HAP-1 (cell line): ENCODE results near the gene RBM20.

ENCODE experiments used
- DNase-seq, 2 experiments: peaks; one replicate each; pipeline ENCODE4 v3.0.0-alpha.2; 2016 to 2020; ENCODE audit warnings: low spot score in 2 of 2
- H3K27me3 ChIP-seq: fragments of 250-450 bp; sonication (Bioruptor Pico); 2 replicates; pipeline ENCODE4 v1.5.1; 2020; ENCODE audit warnings: low read depth, mild to moderate bottlenecking, moderate library complexity
- H3K36me3 ChIP-seq: fragments of 250-450 bp; sonication (Bioruptor Pico); replicated peaks from 2 replicates; pipeline ENCODE4 v1.5.1; 2020; ENCODE audit warnings: mild to moderate bottlenecking
- H3K4me1 ChIP-seq: fragments of 250-450 bp; sonication (Bioruptor Pico); 2 replicates; pipeline ENCODE4 v1.5.1; 2020; ENCODE audit warnings: mild to moderate bottlenecking
- H3K4me3 ChIP-seq: fragments of 250-450 bp; sonication (Bioruptor Pico); 2 replicates; pipeline ENCODE4 v1.5.1; 2020; ENCODE audit warnings: mild to moderate bottlenecking, moderate library complexity
- H3K9me3 ChIP-seq: fragments of 250-450 bp; sonication (Bioruptor Pico); 2 replicates; pipeline ENCODE4 v1.5.1; 2020; ENCODE audit warnings: mild to moderate bottlenecking, moderate library complexity
- in situ Hi-C: fragments of 300-500 bp; cut with MboI; formaldehyde crosslinking; loops from 3 replicates; pipeline ENCODE4 v1.14.3; 2020; ENCODE audit warnings: low sequenced_read_pairs, inconsistent platforms, mixed read lengths

Gene RBM20

DNA sequence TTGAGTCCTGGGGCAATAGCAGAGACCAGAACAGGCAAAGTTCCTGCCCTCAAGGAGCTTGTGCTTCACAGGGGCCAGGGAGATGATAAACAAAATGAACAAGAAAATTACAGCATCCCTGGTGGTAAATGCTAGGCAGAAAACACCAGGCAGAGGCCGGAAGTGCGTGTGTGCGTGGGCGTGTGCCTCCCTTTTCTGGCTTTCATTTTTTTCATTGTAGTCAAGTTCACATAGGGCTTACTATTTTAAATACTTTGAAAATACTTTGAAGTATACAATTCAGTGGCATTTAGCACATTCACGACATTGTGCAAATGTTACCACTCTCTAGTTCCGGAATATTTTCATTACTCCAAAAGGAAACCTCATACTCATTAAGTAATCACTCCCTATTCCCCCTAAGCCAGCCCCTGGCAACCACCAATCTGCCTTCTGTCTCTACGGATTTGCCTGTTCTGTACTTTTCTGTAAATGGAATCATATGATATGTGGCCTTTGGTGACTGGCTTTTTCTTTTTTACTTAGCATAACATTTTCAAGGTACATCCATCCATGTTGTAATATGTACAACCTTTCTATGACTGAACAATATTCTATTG is 139.5 kb downstream of the RBM20 start:
- Histone ChIP-seq H3K4me3 (no peak overlapping the region), H3K9me3 (no peaks in the 10 kb centered on the region), H3K27me3 (no peaks in the 10 kb centered on the region), H3K4me1 (no peaks in the 10 kb centered on the region), H3K36me3 (no peaks in the 10 kb centered on the region)
- in situ Hi-C loops, result no loop called here
- DNase-seq, result no peak

DNA sequence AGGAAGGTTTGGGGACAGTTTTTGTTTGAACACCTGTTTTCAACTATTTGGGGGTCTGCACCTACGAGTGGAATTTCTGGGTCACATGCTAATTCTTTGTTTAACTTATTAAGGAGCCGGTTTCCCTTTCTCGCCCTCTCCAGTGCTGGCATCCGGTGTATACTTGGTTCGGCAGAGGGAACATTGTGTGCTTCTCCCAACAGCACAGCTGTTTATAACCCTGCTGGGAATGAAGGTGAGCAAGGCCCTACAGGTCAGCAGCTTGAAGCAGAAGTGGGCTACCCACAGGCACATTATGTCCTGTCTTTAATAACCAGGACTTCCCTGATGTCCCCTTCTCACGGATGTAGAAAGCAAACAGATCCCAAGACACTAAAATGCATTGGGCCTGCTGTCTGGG is 140.1 kb downstream of the RBM20 start:
- no peak for DNase-seq
- no peaks in the 10 kb centered on the region for H3K9me3 ChIP-seq
- H3K27me3 ChIP-seq, result no peaks in the 10 kb centered on the region
- H3K4me1 ChIP-seq, result no peaks in the 10 kb centered on the region
- H3K36me3 ChIP-seq, result no peaks in the 10 kb centered on the region
- no peak overlapping the region for H3K4me3 ChIP-seq
- in situ Hi-C loops, result no loop called here

DNA sequence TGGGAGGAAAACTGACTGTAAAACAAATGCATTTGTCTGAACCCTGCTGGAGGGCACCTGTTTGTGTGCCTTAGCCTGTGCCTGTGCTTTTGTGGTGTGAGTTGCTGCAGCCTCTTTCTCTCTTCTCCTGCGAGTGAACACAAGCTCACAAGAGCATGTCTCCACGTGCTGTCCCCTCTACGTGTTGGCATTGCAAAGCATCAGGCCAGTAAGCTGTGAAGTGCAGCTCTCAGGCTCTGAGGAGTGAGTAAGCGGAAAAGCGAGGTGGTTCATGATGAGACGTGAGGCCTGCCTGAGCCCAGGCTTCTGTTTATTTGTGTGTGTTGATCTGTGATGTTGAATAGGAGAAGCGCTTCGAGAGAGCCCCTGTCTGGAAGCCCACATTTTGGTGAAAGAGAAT is 142.0 kb downstream of the RBM20 start:
- Histone ChIP-seq H3K4me1 (no peaks in the 10 kb centered on the region), H3K27me3 (no peaks in the 10 kb centered on the region), H3K36me3 (no peaks in the 10 kb centered on the region), H3K9me3 (no peaks in the 10 kb centered on the region), H3K4me3 (no peak overlapping the region)
- in situ Hi-C loops, result no loop called here
- no peak for DNase-seq

- DNase-seq, result no peak
- no peaks in the 10 kb centered on the region for H3K36me3 ChIP-seq
- in situ Hi-C loops, result no loop called here
- H3K9me3 ChIP-seq, result no peaks in the 10 kb centered on the region
- H3K4me3 ChIP-seq, result no peak overlapping the region
- no peaks in the 10 kb centered on the region for H3K4me1 ChIP-seq
- no peaks in the 10 kb centered on the region for H3K27me3 ChIP-seq
These were observed 144.7 kb downstream of the RBM20 start for GRCh38 chr10:110788620-110789385.

DNA sequence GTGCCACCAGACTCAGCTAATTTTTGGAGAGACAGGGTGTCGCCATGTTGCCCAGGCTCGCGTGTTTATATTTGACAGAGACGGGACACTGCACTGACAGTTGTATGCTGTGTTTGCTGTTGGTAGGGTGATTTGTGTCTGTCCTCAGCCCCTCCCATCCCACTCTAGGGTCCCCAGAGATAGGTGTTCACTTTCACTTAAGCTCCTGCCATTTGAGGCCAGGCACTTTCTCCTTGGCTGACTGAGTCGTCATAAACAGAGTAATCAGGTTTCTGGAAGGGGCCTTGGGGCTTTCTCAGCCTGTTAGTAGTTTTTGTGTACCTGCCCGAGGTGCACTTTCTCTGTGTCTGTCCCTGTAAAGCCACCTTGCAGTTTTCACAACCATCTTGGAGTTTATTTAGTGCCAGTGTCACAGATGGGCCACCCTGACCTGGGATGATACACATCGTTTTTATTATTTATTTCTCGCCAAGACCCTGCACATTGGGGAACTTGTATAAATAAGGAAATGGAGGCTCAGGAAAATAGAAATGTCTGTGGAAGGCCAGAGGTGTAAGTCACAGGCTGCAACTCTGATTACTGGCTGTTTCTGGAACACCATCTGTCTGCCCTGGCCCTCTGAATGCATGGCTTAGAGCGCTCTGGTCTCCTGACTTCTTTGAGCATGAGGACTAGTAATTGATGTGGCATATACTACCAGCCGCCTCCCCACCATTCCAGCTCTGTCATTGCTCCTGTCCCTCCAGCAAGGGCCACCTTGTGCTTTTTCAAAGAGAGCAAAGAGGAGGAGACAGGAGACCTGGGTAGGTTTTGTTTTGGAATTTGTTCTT is 145.7 kb downstream of the RBM20 start:
- H3K36me3 ChIP-seq, result no peaks in the 10 kb centered on the region
- H3K4me1 ChIP-seq, result no peaks in the 10 kb centered on the region
- in situ Hi-C loops, result no loop called here
- H3K9me3 ChIP-seq, result no peaks in the 10 kb centered on the region
- DNase-seq, result no peak
- H3K27me3 ChIP-seq, result no peaks in the 10 kb centered on the region
- H3K4me3 ChIP-seq, result no peak overlapping the region

- in situ Hi-C loops, result no loop called here
- Histone ChIP-seq H3K27me3 (no peaks in the 10 kb centered on the region), H3K4me3 (no peak overlapping the region), H3K9me3 (no peaks in the 10 kb centered on the region), H3K36me3 (no peaks in the 10 kb centered on the region), H3K4me1 (no peaks in the 10 kb centered on the region)
- DNase-seq, result no peak
These were observed 146.9 kb downstream of the RBM20 start for GRCh38 chr10:110790913-110791506.

DNA sequence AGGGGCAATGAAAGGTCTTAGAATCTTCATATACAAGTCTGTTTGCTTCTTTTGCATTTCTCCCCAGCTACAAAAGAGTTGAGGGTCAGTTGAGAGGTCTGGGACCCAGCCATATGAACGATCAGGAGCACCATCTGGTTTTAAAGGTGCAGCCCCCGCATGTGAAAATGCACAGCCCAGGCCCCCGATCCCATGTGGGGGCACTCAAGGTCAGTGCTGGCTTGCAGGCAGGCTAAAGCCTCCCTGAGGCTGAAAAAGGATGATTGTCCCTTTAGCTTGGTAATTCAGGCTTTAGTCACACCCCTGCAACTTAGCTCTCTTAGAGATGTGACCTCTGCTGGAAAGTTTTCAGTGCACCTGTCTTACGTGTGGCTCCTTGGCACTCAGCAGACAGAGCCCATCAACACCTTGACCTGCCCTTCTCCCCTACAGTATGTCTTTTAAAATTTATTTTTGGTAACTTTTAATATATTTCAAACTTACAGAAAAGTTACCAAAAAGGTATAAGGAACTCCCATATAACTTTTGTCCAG is 147.5 kb downstream of the RBM20 start:
- Histone ChIP-seq H3K9me3 (no peaks in the 10 kb centered on the region), H3K4me1 (no peaks in the 10 kb centered on the region), H3K36me3 (no peaks in the 10 kb centered on the region), H3K4me3 (no peak overlapping the region), H3K27me3 (no peaks in the 10 kb centered on the region)
- DNase-seq, result no peak
- in situ Hi-C loops, result no loop called here

- no peaks in the 10 kb centered on the region for H3K4me1 ChIP-seq
- DNase-seq, result no peak
- H3K9me3 ChIP-seq, result no peaks in the 10 kb centered on the region
- H3K4me3 ChIP-seq, result no peak overlapping the region
- H3K36me3 ChIP-seq, result no peaks in the 10 kb centered on the region
- in situ Hi-C loops, result no loop called here
- H3K27me3 ChIP-seq, result peaks cover 3% of the 10 kb centered on the region; the same call in 1 of the 2 replicates
These were observed 148.5 kb downstream of the RBM20 start for GRCh38 chr10:110792476-110793125.

GRCh38 chr10:110793128-110793812 is 149.1 kb downstream of the RBM20 start:
- Histone ChIP-seq H3K4me1 (no peaks in the 10 kb centered on the region), H3K27me3 (peaks cover 6% of the 10 kb centered on the region; the same call in 1 of the 2 replicates), H3K9me3 (no peaks in the 10 kb centered on the region), H3K36me3 (no peaks in the 10 kb centered on the region), H3K4me3 (no peak overlapping the region)
- DNase-seq, result no peak
- in situ Hi-C loops, result no loop called here

GRCh38 chr10:110793886-110794285 is 149.8 kb downstream of the RBM20 start:
- no peaks in the 10 kb centered on the region for H3K9me3 ChIP-seq
- H3K4me3 ChIP-seq, result no peak overlapping the region
- DNase-seq, result no peak
- in situ Hi-C loops, result no loop called here
- H3K27me3 ChIP-seq, result peaks cover 6% of the 10 kb centered on the region; the same call in 1 of the 2 replicates
- H3K4me1 ChIP-seq, result no peaks in the 10 kb centered on the region
- H3K36me3 ChIP-seq, result no peaks in the 10 kb centered on the region

DNA sequence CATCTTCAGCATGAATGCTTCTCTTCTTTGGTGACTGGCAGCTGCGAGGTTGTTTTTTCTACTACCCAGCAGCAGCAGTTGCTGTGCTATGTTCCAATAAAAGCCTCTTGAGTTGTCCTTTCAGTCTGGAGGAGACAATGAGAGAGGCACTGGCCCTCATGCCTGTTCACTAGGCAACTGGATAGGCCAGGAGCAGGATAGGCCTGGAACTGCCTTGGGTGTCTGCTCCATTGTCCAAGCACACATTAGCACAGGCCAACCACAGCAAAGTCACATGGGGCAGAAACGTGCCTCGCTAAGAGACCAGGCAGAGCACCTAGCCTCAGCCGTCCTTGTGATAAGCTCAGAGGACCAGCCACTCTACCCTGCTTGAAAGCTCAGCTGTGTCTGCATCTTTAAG is 150.7 kb downstream of the RBM20 start:
- H3K4me3 ChIP-seq, result no peak overlapping the region
- H3K36me3 ChIP-seq, result no peaks in the 10 kb centered on the region
- H3K27me3 ChIP-seq, result peaks cover 8% of the 10 kb centered on the region; the same call in 1 of the 2 replicates
- no peaks in the 10 kb centered on the region for H3K9me3 ChIP-seq
- no peak for DNase-seq
- no peaks in the 10 kb centered on the region for H3K4me1 ChIP-seq
- in situ Hi-C loops, result no loop called here

DNA sequence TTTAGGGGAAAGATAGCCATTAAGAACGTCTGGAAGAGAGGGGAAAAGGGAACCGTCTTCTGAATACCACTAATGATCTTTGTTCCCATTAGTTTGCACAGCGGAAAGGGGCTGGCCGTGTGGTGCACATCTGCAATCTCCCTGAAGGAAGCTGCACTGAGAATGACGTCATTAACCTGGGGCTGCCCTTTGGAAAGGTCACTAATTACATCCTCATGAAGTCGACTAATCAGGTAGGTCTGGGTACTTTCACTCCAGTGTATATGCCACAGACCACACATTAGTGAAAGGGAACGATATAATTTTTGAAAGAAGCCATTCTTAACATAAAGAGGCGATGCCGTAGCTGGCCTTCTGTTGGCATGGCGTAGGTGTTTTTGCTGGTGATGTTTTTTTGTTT is 153.3 kb downstream of the RBM20 start:
- Histone ChIP-seq H3K4me1 (no peaks in the 10 kb centered on the region), H3K36me3 (no peaks in the 10 kb centered on the region), H3K27me3 (peaks cover 8% of the 10 kb centered on the region; the same call in 1 of the 2 replicates), H3K9me3 (no peaks in the 10 kb centered on the region), H3K4me3 (no peak overlapping the region)
- in situ Hi-C loops, result no loop called here
- DNase-seq, result no peak

- DNase-seq, result no peak
- Histone ChIP-seq H3K27me3 (peaks cover 8% of the 10 kb centered on the region; the same call in 1 of the 2 replicates), H3K9me3 (no peaks in the 10 kb centered on the region), H3K4me1 (no peaks in the 10 kb centered on the region; the same call in 1 of the 2 replicates), H3K4me3 (no peak overlapping the region), H3K36me3 (no peaks in the 10 kb centered on the region)
- in situ Hi-C loops, result no loop called here
These were observed 154.2 kb downstream of the RBM20 start for GRCh38 chr10:110798340-110798739.
